ENCODE results near the gene CIAO2B.

GRCh38 chr16:66918355-66918754 lies 15.8 kb downstream of the CIAO2B start:
- no peak for TF ChIP-seq PPARA (CRISPR knock-in tag; IDR thresholded peaks at IDR 0.05; ENCODE audit: borderline replicate concordance)
- TF ChIP-seq, protein P1, sequence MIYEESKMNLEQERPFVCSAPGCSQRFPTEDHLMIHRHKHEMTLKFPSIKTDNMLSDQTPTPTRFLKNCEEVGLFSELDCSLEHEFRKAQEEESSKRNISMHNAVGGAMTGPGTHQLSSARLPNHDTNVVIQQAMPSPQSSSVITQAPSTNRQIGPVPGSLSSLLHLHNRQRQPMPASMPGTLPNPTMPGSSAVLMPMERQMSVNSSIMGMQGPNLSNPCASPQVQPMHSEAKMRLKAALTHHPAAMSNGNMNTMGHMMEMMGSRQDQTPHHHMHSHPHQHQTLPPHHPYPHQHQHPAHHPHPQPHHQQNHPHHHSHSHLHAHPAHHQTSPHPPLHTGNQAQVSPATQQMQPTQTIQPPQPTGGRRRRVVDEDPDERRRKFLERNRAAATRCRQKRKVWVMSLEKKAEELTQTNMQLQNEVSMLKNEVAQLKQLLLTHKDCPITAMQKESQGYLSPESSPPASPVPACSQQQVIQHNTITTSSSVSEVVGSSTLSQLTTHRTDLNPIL (CRISPR knock-in tag; IDR thresholded peaks at IDR 0.05; ENCODE audit: low read depth): no peak
- TF ChIP-seq CSDC2 (CRISPR knock-in tag; IDR thresholded peaks at IDR 0.05): no peak
- no peak for TF ChIP-seq TSHZ2 (CRISPR knock-in tag; IDR thresholded peaks at IDR 0.05)
- TF ChIP-seq PATZ1 (CRISPR knock-in tag; IDR thresholded peaks at IDR 0.05; ENCODE audit: borderline replicate concordance): no peak
- TF ChIP-seq ZFP30 (CRISPR knock-in tag; IDR thresholded peaks at IDR 0.05): no peak
